Mammary epithelial cell (primary cell): ENCODE data around the gene PIGU.

ENCODE experiments used
- EZH2 ChIP-seq: IDR thresholded peaks from 2 replicates; pipeline ENCODE4 v1.6.1; 2012; ENCODE audit warnings: low read length, inconsistent platforms, borderline replicate concordance
- TF ChIP-seq, protein P1 (sequence below), 2 donors: IDR thresholded peaks in 1 of 2; conservative IDR thresholded peaks in 1 of 2; 2 replicates each; pipeline ENCODE4 v1.5.1; 2011 to 2012; ENCODE audit warnings: inconsistent platforms in 2 of 2, low read length in 2 of 2, mild to moderate bottlenecking in 2 of 2, control low read depth in 1 of 2, low read depth in 1 of 2; ENCODE audit not compliant: insufficient read depth in 1 of 2; ENCODE audit errors: extremely low read depth in 1 of 2

GRCh38 chr20:34529742-34530141 lies 147.2 kb downstream of the PIGU start:
- TF ChIP-seq, protein P1, sequence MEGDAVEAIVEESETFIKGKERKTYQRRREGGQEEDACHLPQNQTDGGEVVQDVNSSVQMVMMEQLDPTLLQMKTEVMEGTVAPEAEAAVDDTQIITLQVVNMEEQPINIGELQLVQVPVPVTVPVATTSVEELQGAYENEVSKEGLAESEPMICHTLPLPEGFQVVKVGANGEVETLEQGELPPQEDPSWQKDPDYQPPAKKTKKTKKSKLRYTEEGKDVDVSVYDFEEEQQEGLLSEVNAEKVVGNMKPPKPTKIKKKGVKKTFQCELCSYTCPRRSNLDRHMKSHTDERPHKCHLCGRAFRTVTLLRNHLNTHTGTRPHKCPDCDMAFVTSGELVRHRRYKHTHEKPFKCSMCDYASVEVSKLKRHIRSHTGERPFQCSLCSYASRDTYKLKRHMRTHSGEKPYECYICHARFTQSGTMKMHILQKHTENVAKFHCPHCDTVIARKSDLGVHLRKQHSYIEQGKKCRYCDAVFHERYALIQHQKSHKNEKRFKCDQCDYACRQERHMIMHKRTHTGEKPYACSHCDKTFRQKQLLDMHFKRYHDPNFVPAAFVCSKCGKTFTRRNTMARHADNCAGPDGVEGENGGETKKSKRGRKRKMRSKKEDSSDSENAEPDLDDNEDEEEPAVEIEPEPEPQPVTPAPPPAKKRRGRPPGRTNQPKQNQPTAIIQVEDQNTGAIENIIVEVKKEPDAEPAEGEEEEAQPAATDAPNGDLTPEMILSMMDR (conservative IDR thresholded peaks at IDR 0.05 in 1 of 2, IDR thresholded peaks at IDR 0.05 in 1 of 2; ENCODE audit: extremely low read depth in 1 of 2, insufficient read depth in 1 of 2, low read depth in 1 of 2, low read length in 2 of 2): no peak
- no peak for TF ChIP-seq EZH2
